T-helper 1 cell treated with Interleukin-12 subunit alpha and Interleukin-12 subunit beta and Interleukin-4 antibody, amounts not matched to agents 30 μg/mL and 1 μg/mL, for 36 hours (primary cell): ENCODE results near the gene ZNF579.

Experiments used
- H3K27ac Mint-ChIP-seq: one replicate; pipeline ENCODE4 v1.8.0; 2021; ENCODE audit warnings: mild to moderate bottlenecking, mixed read lengths
- H3K27me3 Mint-ChIP-seq: one replicate; pipeline ENCODE4 v1.8.0; 2021; ENCODE audit warnings: low read depth, mixed read lengths
- H3K36me3 Mint-ChIP-seq: one replicate; pipeline ENCODE4 v1.8.0; 2021; ENCODE audit warnings: low read depth, mixed read lengths
- H3K4me1 Mint-ChIP-seq: one replicate; pipeline ENCODE4 v1.8.0; 2021; ENCODE audit warnings: low read depth, mixed read lengths
- H3K4me3 Mint-ChIP-seq: one replicate; pipeline ENCODE4 v1.8.0; 2021; ENCODE audit warnings: mild to moderate bottlenecking, moderate library complexity, mixed read lengths
- H3K9me3 Mint-ChIP-seq: one replicate; pipeline ENCODE4 v1.8.0; 2021; ENCODE audit warnings: mixed read lengths

Gene ZNF579

GRCh38 chr19:55603581-55604292, 23.1 kb upstream of the ZNF579 start:
- H3K27ac Mint-ChIP-seq: peak overlapping the region; percentile 15
- peaks cover 8% of the 10 kb centered on the region for H3K36me3 Mint-ChIP-seq
- peak overlapping the region; percentile 36 for H3K4me3 Mint-ChIP-seq
- H3K9me3 Mint-ChIP-seq: no peaks in the 10 kb centered on the region
- peaks cover 36% of the 10 kb centered on the region for H3K4me1 Mint-ChIP-seq
- H3K27me3 Mint-ChIP-seq: no peaks in the 10 kb centered on the region

DNA sequence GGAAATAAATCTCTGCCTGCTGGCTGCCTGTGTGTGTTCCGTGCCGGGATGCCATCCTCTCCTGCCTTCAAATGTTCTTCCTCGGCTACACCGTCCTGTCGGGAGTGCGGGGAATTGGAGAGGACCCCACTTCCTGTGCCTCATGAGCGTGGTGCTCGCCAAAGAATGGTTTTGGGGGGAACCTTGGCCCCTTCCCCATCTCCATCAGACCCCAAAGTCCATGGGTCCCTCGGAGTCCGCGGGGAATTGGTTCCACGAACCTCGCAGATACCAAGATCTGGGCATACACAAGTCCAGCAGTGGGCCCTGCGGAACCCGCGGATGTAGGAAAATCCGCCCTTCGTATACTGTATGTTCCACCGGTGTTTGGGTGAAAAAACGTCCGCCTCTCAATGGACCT, 22.5 kb upstream of the ZNF579 start:
- peaks cover 39% of the 10 kb centered on the region for H3K4me1 Mint-ChIP-seq
- peaks cover 9% of the 10 kb centered on the region for H3K36me3 Mint-ChIP-seq
- H3K4me3 Mint-ChIP-seq: peak overlapping the region; percentile 36

DNA sequence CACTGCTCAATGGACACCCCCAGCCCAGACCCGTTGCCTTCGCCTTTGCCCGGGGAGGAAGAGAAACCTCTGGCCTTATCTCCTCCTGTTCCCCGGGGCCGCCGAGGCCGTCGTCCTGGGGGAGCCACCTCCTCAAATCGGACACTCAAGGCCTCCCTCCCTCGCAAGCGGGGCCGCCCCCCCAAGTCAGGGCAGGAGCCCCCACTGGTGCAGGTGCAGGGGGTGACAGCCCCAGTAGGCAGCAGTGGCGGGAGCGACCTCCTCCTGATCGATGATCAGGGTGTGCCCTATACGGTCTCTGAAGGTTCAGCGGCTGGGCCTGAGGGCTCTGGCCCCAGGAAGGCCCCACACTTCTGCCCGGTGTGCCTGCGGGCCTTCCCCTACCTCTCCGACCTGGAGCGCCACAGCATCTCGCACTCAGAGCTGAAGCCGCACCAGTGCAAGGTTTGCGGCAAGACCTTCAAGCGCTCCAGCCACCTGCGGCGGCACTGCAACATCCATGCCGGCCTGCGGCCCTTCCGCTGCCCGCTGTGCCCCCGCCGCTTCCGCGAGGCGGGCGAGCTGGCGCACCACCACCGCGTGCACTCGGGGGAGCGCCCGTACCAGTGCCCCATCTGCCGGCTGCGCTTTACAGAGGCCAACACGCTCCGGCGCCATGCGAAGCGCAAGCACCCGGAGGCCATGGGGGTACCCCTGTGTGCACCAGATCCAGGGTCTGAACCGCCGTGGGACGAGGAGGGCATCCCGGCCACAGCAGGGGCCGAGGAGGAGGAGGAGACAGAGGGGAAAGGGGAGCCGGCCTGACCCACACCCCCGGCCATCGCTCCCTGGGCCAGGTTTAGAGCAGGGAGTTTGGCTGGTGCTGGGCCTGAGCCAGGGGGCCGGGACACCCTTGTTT, 21.7 kb upstream of the ZNF579 start:
- H3K4me3 Mint-ChIP-seq: peak overlapping the region; percentile 87

More for the DNA sequence above, 22.5 kb upstream of the ZNF579 start:
- no peaks in the 10 kb centered on the region for H3K27me3 Mint-ChIP-seq
- no peaks in the 10 kb centered on the region for H3K9me3 Mint-ChIP-seq
- no peak overlapping the region for H3K27ac Mint-ChIP-seq

DNA sequence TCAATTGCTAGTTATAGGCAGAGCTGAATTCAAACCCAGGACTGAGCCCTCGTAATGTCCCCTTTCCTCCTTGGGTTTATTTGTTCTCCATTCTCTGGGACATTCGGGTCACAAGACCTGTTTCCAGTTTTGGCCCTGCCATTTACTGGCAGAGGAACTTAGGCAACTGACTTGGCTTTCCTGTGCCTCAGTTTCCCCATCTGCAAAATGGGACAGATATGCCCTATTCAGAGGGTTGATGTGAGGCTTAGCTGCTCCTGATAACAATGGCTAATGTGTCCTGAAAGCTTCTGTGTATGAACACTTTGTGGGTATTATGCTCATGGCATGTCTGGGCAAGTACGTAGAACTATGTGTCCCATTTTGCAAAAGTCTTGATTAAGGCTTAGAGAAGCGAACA, 20.4 kb upstream of the ZNF579 start:
- H3K9me3 Mint-ChIP-seq: no peaks in the 10 kb centered on the region
- peaks cover 24% of the 10 kb centered on the region for H3K4me1 Mint-ChIP-seq
- peak overlapping the region; percentile 87 for H3K4me3 Mint-ChIP-seq
- peak overlapping the region; percentile 85 for H3K27ac Mint-ChIP-seq
- no peaks in the 10 kb centered on the region for H3K27me3 Mint-ChIP-seq
- peaks cover 12% of the 10 kb centered on the region for H3K36me3 Mint-ChIP-seq

More for the DNA sequence above, 21.7 kb upstream of the ZNF579 start:
- Mint-ChIP-seq H3K27ac (no peak overlapping the region), H3K27me3 (no peaks in the 10 kb centered on the region), H3K36me3 (peaks cover 9% of the 10 kb centered on the region), H3K9me3 (no peaks in the 10 kb centered on the region), H3K4me1 (peaks cover 35% of the 10 kb centered on the region)

- Mint-ChIP-seq H3K27ac (peak overlapping the region; percentile 85), H3K27me3 (no peaks in the 10 kb centered on the region), H3K9me3 (no peaks in the 10 kb centered on the region), H3K36me3 (peaks cover 16% of the 10 kb centered on the region), H3K4me3 (peak overlapping the region; percentile 87), H3K4me1 (peaks cover 21% of the 10 kb centered on the region)
Measured at GRCh38 chr19:55600662-55601028, 20.0 kb upstream of the ZNF579 start.

DNA sequence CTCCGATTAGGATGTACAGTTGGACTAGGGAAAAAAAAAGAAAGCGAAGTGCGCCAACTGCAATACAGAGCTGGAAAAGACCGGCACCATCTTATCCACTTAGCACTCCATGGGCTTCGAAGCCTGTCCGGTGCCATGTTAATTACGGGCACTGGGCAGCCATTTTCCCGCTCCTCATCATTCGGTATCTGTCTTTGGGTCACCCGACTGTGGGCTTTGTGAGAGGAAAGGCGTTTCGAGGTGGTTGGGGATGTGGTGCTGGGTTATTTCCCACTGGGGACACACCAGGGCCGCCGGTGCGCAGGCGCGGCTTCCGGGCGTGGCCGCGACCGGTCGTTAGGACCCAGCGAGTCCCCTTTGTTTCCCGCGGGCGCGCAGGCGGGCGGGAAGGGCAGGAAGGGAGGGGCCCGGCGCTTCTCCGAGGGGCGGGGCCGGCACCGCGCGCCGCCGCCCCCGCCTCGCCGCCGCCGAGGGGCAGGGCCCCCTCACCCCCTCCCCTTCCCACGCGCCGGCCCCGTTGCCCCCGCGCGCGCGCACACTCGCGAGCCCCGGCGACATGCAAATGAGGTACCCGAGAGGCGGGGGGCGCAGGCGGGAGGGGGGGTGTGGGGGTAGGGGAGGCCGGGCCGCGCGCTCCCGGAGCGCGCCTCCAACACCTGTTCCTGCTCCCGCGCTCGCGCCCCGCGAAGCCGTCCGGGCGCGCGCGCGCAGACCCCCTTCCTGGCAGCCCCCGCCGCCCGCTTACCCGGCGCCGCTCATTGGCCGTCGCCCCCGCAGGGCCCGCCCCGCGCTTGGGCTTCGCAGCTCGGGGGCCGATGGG, 19.4 kb upstream of the ZNF579 start, which contains the start of gene ZNF524:
Gene ZNF524 (plus strand): TSS at position 447 of the 820 bp plus-strand sequence. CDS start 1,825 bp downstream, outside the sequence.
- Mint-ChIP-seq H3K4me1 (peaks cover 21% of the 10 kb centered on the region), H3K36me3 (peaks cover 22% of the 10 kb centered on the region), H3K27me3 (no peaks in the 10 kb centered on the region), H3K9me3 (no peaks in the 10 kb centered on the region), H3K4me3 (peak within 1 kb of the TSS; percentile 92), H3K27ac (peak within 1 kb of the TSS; percentile 97)

DNA sequence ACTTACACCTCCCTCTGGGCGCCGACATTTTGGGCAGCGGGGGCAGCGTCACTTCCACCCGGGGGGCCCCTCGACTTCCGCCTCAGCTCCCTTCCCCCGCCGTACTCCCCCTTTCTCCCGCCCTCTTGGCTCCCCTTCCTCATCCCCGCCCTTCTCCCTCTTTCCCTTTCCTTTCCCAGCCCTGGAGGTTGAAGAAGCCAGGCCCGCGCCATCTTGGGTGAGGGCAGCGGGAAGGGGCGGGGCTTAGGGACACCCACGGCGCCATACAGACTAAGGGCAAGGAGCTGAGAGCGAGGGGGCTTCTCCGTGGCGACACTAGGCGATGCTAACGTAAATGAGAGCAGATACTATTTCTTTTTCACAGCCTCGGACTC, 18.8 kb upstream of the ZNF579 start, which contains the start of gene FIZ1:
Gene FIZ1 (minus strand): TSS at position 50 of the 374 bp plus-strand sequence. CDS start 1,652 bp downstream, outside the sequence.
- Mint-ChIP-seq H3K4me3 (peak within 1 kb of the TSS; percentile 92), H3K9me3 (no peaks in the 10 kb centered on the region), H3K27ac (peak within 1 kb of the TSS; percentile 97), H3K36me3 (peaks cover 26% of the 10 kb centered on the region), H3K27me3 (no peaks in the 10 kb centered on the region), H3K4me1 (peaks cover 16% of the 10 kb centered on the region)

GRCh38 chr19:55598719-55599467, 18.2 kb upstream of the ZNF579 start:
- Mint-ChIP-seq H3K36me3 (peaks cover 26% of the 10 kb centered on the region), H3K27me3 (no peaks in the 10 kb centered on the region), H3K4me3 (peak overlapping the region; percentile 92), H3K27ac (peak overlapping the region; percentile 97), H3K4me1 (peaks cover 15% of the 10 kb centered on the region), H3K9me3 (no peaks in the 10 kb centered on the region)

DNA sequence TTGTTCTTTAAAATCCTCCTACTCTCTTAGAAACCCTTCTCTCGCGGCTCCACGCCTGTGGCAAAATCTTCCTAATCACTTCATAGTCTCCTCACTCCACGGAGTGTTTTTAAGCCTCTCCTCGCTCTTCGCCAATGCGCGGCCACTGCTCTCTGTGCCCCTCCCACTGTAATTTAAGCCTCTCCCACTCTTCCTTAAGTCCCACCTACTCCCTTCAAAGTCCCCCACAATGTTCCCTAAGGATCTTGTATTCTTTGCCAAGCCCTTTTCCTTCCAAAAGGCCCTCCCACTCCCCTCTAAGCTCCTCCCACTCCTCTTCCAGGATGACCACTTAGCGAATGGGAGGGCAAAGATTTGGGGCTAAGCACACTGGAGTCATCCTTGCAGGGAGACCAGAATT, 17.4 kb upstream of the ZNF579 start:
- Mint-ChIP-seq H3K4me3 (no peak overlapping the region), H3K36me3 (peaks cover 29% of the 10 kb centered on the region), H3K27ac (no peak overlapping the region), H3K27me3 (no peaks in the 10 kb centered on the region), H3K9me3 (no peaks in the 10 kb centered on the region), H3K4me1 (peaks cover 13% of the 10 kb centered on the region)

DNA sequence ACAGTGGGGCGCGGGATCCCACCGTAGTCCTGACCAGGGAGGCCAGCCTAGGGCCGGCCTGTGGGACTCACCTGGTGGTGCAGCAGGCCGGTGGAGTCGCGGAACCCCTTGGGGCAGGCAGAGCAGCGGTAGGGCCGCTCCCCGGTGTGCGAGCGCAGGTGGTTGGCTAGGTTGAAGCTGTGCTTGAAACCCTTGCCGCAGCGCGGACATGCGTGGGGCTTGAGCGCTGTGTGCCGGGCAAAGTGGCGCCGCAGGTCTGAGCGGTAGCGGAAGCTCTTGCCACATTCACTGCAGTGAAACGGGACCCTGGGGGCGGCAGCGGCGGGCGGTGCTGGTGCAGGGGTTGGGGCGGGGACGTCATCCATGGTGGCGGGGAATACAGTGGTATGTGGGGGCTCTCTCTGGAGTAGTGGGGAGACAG, 16.9 kb upstream of the ZNF579 start:
- no peaks in the 10 kb centered on the region for H3K27me3 Mint-ChIP-seq
- peaks cover 13% of the 10 kb centered on the region for H3K4me1 Mint-ChIP-seq
- no peak overlapping the region for H3K4me3 Mint-ChIP-seq
- H3K36me3 Mint-ChIP-seq: peaks cover 29% of the 10 kb centered on the region
- H3K9me3 Mint-ChIP-seq: no peaks in the 10 kb centered on the region
- no peak overlapping the region for H3K27ac Mint-ChIP-seq

DNA sequence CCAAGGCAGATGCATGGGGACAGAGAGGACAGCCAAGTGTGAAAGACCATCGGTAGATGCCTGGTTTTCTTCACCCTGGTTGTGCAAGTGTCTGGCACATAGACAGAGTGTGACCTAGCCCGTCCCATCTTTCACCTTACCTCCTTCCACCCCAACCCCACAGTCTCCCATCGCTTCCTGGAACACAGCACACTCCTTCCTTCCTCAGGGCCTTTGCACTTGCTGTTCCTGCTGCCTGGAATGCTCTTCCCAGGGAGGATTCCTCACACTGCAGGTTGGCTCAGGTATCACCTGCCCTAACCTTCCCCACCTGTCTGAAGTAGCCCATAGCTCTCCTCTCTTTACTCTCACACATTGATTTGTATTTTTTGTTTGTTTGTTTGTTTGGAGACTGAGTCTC, 15.7 kb upstream of the ZNF579 start:
- no peaks in the 10 kb centered on the region for H3K27me3 Mint-ChIP-seq
- peaks cover 34% of the 10 kb centered on the region for H3K36me3 Mint-ChIP-seq
- no peak overlapping the region for H3K27ac Mint-ChIP-seq
- H3K4me1 Mint-ChIP-seq: peaks cover 10% of the 10 kb centered on the region
- no peaks in the 10 kb centered on the region for H3K9me3 Mint-ChIP-seq
- no peak overlapping the region for H3K4me3 Mint-ChIP-seq

GRCh38 chr19:55594996-55595545, 14.4 kb upstream of the ZNF579 start:
- H3K27ac Mint-ChIP-seq: no peak overlapping the region
- peaks cover 5% of the 10 kb centered on the region for H3K4me1 Mint-ChIP-seq
- H3K4me3 Mint-ChIP-seq: no peak overlapping the region
- no peaks in the 10 kb centered on the region for H3K27me3 Mint-ChIP-seq
- H3K9me3 Mint-ChIP-seq: no peaks in the 10 kb centered on the region
- peaks cover 37% of the 10 kb centered on the region for H3K36me3 Mint-ChIP-seq

DNA sequence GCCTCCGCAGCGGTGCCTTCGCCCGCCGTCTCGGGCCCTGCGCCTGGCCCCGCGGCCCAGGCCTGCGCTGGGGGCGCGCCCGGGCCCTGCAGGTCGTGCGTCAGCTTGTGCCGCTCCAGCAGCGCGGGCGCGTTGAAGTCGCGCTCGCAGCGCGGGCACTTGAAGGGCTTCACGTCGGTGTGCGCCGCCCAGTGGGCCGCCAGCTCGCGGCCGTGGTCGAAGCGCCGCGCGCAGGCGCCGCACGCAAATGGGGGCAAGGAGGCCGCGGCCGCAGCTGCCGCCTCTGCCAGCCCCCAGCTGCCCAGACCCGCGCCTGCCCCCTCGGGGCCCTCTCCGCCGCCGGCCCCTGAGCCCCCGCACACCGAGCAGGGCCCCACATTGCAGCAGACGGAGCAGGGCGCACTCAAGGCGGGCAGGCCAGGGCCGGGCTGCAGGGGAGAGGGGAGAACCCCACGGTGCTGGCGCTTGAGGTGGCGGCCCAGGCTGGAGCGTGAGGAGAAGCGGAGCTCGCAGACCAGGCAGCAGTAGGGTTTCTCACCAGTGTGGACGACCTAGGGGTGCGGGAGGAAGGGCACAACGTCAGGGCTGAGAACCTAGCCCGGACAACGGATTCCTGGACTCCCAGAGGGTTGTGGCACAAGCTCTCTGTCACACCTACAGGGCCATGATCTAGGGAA, 12.6 kb upstream of the ZNF579 start:
- Mint-ChIP-seq H3K9me3 (no peaks in the 10 kb centered on the region), H3K4me3 (no peak overlapping the region), H3K27ac (no peak overlapping the region), H3K27me3 (no peaks in the 10 kb centered on the region), H3K36me3 (peaks cover 34% of the 10 kb centered on the region), H3K4me1 (no peaks in the 10 kb centered on the region)
